ENCODE results near the gene DDIAS.
"Not testable (repeated sequence)": the region's sequence is repeated elsewhere in the genome, so short reads cannot be mapped to it uniquely, and the experiment has no call there.

Gene DDIAS, protein sequence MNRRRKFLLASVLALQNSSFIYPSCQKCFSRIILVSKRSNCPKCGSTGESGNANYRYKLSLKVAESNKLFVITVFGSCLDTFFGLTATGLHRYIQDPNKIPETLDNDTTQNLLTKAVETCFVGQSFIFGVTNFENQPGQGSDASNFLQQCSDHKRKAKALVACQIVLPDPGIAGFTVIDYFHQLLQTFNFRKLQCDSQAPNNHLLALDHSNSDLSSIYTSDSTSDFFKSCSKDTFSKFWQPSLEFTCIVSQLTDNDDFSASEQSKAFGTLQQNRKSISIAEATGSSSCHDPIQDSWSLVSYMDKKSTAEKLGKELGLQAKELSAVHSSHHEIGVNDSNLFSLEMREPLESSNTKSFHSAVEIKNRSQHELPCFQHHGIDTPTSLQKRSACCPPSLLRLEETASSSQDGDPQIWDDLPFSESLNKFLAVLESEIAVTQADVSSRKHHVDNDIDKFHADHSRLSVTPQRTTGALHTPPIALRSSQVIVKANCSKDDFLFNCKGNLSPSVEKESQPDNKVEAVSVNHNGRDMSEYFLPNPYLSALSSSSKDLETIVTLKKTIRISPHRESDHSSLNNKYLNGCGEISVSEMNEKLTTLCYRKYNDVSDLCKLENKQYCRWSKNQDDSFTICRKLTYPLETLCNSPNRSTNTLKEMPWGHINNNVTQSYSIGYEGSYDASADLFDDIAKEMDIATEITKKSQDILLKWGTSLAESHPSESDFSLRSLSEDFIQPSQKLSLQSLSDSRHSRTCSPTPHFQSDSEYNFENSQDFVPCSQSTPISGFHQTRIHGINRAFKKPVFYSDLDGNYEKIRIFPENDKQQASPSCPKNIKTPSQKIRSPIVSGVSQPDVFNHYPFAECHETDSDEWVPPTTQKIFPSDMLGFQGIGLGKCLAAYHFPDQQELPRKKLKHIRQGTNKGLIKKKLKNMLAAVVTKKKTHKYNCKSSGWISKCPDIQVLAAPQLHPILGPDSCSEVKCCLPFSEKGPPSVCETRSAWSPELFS

DNA sequence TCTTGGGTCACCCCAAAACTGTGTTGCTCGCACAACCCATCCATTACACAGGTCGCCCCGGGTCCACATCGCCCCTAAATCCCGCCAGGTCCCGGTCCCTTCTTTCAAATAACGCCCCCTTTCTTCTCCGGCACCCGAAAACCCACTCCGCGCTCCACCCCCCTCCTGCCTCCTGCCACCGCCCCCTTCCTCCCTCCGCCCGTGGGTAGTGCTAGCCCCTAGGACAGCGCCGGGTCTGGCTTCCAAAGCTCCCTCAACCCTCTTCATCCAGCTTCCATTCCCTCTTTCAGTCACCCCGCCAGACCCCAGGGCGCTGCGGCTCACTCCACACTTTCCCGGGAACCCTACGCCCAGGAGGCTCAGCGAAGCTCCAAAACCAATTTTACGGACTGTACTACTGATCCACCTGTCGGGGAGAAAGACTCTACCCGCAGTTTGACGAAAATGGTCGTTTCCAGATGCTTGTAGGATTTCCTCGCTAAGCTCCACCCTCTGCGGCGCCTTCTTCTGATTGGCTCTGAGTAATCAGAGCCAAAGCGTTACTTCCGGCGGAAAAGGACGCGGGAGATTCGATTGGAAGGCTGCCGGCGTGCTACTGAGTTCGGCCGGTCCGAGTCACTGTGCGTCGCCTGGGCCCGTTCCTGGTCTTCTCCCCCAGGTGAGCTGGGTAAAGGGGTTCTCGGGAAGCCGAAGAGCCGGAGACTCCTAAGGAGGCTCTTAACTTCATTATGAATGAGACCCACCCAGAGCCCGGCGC is at the start of gene DDIAS:
Gene DDIAS, plus strand, starts transcription at position 572 of the 757 bp plus-strand sequence. CDS start 13,003 bp downstream, outside the sequence.
- peak; percentile 51 to 97 (median 88) for DNase-seq

DNA sequence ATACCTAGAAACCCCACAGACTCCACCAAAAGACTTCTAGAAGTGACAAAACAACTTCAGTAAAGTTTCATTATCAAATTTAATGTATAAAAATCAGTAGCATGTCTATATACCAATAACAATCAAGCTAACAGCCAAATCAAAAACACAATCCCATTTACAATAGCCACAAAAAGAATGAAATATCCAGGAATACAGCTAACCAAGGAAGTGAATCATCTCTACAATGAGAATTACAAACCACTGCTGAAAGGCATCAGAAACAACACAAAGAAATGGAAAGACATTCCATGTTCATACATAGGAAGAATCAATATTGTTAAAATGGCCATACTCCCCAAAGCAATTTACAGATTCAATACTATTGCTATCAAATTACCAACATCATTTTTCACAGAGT is 47.3 kb upstream of the DDIAS start:
- no peak for DNase-seq

DNA sequence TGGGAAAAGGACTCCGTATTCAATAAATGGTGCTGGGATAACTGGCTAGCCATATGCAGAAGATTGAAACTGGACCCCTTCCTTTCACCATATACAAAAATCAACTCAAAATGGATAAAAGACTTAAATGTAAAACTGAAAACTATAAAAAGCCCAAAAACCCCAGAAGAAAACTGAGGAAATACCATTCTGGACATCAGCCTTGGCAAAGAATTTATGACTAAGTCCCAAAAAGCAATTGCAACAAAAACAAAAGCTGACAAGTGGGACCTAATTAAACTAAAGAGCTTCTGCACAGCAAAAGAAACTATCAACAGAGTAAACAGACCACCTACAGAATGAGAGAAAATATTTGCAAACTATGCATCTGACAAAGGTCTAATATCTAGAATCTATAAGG is 46.6 kb upstream of the DDIAS start:
- DNase-seq, result not testable (repeated sequence)

DNA sequence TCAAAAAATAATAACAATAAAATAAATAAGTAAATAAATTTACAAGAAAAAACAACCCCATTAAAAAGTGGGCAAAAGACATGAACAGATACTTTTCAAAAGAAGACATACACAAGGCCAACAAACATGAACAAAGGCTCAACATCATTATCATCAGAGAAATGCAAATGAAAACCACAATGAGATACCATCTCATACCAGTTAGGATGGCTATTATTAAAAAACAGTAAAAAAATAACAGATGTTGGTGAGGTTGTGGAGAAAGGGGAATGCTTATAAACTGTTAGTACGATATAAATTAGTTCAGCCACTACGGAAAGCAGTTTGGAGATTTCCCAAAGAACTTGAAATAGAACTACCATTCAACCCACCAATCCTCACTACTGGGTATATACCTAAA is 45.9 kb upstream of the DDIAS start:
- DNase-seq, result no peak

DNA sequence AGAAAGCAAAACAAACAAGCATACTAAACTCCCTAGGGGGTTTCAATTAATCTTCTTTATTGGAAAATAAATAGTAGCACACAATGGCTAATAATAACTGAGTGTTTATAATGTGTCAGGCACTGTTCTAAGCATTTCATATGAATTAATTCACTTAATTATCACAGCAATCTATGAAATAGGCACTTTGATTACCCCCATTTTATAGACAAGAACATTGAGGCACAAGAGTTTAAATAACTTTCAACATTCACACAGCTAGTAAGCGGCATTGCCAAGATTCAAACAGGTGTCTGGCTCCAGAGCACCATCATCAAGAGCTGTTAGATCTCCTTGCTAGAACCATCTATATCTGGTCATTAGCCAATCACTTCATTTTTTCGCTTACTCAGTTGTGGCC is 44.4 kb upstream of the DDIAS start:
- DNase-seq, result no peak

DNA sequence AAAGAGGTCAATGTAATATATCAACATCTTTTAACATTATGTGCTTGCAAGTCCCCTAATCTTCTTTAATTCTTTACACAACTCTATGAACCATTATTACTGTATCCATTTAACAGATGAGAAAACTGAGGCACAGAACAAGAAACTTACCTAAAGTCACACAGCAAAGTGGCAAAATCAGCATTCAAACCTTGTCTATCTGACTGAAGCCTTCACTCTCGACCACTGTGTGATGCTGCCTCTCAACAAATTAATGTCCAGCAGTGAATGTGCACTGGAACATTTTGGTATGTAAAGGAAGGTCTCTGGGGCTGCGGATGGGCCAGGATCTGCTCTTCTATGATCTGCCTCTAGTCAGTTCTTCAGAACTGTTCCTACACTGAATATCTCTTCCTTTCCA is 43.4 kb upstream of the DDIAS start:
- DNase-seq, result peak in 1 of 56 donors; percentile 48

DNA sequence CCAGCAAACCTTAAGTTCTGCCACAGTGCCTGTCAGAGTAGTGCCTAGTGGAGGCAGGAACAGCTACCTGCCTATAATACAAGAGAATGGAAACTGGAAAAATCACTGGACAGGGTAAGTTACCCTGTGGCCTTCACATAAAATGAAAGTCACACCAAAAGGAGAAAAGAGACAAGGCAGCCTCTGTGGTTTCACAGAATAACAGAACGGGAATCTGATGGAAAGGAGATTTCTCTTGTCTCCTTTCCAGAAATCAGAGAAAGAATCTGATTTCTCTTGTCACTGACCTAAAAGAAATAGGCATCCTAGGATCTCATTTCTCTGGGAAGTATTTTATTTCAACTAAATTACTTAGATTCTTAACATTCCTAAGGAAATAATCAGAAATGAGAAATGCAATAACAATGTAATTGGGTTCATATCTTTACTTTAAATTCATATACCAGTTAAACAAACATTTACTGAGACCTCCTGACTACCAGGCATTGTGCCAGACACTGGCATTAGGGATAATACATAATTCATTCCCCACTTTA is 42.9 kb upstream of the DDIAS start:
- DNase-seq, result peak in 3 of 56 donors; percentile 12 to 42 (median 21)

DNA sequence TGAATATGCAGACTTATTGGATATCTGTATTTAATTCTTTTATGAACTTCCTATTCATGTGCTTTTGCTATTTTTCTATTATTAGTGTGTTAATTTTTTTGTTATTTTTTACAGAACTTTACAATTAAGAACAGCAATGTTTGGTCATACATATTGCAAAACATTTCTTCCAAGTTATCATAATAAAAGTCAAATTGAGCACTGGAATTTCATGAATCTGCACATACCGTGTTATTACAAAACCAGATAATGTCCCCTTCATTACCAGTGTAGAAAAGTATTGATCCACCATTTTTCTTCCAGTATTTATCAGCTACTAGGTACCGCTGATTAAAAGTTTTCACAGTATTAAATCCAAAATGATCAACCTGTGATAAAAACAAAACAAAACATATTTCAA is 41.8 kb upstream of the DDIAS start:
- DNase-seq, result no peak

DNA sequence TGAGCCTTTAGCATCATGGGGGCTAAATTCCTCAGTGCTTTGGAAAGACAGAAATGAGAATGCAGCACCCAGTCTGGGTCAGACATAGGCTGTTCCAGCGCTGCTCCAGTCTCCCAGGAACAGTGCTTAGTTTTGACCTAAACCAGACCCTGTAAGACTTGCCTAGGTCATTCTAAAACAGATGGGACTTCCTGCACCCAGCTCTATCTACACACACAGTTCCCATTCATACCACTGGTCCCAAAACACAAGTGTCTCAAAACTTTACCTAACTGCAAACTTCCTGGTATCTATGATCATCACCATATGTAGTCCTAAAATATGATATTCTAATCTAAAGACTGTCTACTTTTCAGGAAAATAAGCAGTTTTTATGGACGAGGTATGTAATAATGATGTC is 39.2 kb upstream of the DDIAS start:
- DNase-seq, result no peak

DNA sequence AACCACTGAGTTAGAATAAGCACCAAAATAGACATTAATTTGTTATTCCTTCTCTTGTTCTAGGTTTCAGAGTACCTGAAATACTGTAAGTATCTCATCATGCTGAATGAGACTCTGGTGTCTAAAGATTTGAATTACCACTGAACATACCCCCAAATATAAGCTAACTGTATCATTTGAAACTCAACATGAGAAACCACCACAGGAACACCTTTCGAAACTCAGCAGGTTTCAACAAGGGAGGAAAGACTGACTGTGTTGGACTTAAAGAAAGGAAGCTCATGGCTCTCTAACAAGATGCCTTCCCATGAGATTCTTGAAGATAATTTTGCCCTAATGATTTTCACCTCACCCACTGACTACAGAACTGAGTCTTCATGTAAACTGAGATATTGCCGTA is 38.3 kb upstream of the DDIAS start:
- no peak for DNase-seq

DNA sequence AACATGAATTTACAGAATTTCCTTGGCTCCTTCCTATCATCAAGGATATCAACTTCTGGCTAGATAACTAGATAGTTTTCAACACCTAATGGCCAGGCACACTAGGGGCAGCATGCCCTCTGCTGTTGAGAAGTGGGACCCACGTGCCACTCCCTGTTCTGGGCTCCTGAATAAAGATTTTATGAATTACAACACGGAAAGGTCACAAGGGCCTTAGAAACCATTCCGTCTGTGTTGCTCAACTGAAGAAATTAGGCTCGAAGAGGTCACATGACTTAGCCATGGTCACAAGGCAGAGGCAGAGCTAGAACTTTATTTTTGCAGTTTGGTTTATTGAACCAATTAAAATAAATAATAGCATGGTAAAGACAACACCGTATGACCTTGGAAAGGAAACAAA is 37.3 kb upstream of the DDIAS start:
- peak in 51 of 56 donors; percentile 3 to 84 (median 57) for DNase-seq

DNA sequence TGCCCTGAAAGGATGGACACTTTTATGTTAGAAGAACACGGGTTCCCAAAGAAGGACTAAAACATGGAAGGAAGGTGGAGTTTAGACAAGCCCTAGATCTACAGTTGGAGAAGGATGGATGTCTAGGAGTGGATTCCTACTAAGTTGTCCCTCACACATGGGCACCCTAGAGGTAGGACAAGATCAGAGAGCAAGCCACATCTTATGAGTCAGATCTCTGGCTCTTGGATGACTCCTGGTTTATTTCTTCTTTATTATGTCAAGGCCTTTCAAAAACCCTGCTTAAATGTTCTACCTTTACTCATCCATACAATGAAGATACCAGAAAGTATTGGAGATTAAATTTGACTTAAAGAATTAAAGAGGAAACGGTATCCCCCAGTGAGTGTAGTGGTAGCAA is 35.7 kb upstream of the DDIAS start:
- DNase-seq, result no peak

DNA sequence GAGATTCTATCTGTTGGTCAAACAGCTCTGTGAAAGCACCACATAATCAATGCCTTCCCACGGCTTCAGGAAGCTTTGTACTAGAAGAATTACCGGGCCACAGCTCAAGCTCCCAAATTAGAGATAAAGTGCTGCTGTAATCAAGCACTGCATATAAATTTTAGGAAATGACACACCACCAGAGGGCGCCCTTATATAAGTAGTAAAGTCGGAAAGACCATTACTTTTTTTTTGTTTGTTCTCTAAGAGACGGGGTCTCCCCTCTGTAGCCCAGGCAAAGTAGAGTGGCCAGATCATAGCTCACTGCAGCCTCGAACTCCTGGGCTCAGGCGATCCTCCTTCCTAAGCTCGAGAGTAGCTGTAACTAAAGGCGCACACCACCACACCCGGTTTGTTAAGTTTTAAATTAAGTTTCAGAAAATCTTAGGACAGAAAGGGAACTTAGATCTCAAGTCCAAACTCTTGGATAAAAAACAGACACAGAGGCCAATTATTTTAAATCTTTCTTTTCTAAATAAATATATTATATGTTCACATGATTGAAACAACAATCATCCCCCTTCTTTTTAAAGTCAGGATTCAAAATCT is 33.9 kb upstream of the DDIAS start:
- DNase-seq, result peak in 43 of 56 donors; percentile 7 to 89 (median 42)

DNA sequence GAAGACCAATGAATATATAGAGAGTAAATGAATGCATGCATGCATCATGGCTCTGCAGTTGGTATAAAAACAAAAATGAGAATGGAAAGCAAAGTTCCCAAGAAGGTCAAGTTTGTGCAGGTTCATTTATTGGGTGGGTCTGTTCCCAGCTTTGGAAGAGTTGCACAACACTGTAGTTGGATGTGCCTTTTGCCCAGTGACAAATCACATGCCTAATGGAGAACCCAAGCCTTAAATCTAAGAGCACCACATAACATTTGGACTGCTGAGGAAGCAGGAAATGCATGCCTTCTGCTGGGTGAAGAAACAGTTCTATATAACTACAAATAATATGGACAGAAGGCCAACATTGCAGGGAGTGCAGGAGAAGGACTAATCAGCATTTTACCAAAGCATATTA is 31.9 kb upstream of the DDIAS start:
- DNase-seq, result no peak

DNA sequence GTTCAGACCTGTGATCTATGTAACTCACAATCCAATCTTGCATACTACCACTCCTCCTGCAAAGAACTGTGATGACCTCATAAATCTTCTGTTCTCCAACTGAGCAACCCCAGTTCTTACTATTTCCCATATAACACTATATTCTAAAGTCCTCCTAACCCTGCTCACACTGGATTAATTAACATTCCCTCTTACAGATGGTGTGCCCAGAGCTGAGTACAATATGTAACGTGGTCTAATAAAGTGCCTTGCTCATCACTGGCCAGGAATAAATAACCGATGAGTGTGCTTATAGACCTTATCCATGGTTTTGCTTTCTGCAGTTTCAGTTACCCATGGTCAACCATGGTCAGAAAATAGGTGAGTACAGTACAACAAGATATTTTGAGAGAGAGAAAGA is 29.9 kb upstream of the DDIAS start:
- DNase-seq, result no peak

DNA sequence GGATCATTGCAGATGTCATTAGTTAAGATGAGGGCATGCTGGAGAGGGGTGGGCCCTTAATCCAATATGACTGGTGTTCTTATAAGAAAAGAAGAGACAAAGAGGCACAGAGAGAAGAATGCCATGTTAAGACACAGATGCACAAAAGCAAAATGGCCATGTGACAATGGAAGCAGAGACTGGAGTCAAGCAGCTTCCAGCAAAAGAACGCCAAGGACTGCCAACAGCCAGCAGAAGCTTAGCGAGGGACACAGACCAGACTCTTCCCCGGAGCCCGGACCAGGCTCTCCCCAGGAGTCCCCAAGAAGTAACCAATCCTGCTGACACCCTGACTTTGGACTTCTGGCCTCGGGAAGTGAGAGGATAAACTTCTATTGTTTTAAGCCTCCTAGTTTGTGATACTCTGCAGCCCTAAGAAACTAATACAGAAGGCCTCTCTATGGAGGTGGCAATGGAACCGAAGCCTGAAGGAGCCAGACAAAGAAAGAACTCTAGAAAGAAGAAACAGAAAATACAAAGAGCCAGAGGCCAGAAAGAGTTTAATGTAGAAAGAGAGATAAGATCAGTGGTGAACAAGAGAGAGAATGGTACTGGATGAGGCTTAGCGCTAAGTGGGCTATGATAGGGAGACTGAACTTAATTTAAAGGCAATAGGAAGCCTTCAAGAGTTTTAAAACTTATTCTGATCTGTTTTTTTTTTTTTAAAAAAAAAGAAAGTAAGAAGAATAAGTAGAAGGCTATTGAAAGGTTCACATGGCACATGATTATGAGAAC is 29.0 kb upstream of the DDIAS start:
- peak in 7 of 56 donors; percentile 6 to 18 (median 11) for DNase-seq

DNA sequence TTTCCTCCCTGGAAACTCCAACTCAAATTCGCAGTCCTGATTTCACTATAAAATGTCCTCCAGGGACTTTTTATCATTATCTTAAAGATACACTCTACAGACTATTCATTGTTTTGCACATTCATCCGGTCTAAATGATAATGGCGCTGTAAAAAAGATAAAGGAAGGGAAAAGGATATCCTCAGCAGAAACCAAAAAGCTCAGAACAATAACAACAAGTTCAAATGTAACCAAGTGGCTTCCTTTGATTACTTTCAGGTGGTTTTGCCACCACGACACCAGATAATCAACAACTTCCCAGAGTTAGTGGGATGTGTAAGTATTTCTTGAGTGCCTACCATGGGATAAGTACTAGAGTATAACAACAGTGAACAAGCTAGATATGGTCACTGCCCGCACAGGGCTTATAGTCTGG is 27.6 kb upstream of the DDIAS start:
- no peak for DNase-seq

DNA sequence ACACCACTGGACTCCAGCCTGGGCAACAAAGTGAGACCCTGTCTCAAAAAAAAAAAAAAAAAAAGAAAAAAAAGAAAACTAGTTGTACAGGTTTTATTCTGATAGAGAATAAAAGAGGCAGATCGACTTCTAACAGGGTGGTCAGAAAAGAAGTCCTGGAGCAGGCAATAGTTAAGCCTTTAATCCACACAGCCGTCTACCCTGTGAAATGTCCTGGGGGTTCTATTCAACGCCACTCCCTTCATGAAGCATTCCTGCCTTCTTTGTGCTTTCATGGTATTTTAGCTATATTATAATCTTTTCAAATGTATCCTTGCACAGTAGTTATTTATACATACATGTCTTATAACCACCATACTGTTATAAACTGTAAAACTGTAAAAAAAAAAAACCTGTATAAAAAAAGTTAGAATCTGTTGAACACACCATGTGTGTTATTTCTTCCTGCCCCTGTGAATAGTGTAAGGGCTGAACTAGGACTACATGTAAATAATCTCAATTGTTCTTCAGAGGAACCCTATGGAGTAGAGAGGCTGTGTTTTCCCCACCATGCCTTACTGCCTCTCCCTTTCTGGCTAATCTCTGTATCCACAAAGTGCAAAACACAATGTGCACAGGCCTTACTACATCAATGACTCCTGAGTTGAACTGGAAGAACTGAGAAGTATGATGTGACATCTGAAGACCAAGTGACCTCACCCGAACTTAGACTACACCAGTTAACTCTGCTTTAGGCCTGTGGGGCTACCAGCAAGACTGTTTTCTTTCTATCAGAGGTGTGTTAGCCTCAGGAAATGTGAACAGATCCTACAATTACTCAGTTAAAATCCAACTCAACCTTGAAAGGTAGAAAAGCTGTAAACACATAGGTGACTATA is 26.7 kb upstream of the DDIAS start:
- no peak for DNase-seq

DNA sequence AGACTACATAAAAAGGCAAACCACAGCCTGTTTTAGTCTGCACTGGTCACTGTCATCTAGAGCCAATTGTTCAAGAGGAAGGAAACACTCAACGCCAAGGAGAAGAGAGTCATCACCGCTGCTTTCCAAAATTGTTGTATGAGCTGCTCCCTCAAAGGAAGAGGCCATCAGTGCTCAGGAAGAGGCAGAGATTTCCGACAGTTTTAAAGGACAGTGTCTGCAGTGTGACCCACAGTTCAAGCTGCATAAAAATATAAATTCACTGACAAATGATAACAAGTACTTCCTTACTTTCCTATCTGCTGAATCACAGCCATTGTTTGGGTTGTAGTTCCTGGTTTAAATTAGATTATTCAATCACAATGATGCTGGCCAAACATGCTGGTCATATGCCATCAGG is 17.7 kb upstream of the DDIAS start:
- DNase-seq, result no peak

Data from nucleus accumbens (tissue), 56 donors.